Activated CD4-positive, CD25-positive, alpha-beta regulatory T cell treated with anti-CD3 and anti-CD28 coated beads, Interleukin-2, amount 50 U/mL, for 72 hours (primary cell): Measurements from ENCODE around the gene ZSWIM6.
A peak's percentile ranks its signal among the peaks of the same experiment; 100 is the strongest.
"Not testable (repeated sequence)": the region's sequence is repeated elsewhere in the genome, so short reads cannot be mapped to it uniquely, and the experiment has no call there.

Experiments used
- DNase-seq: peaks from one replicate; pipeline ENCODE4 v3.0.0; 2021

ZSWIM6 gene

GRCh38 chr5:61370506-61370905 is 38.4 kb downstream of the ZSWIM6 start:
- DNase-seq = no peak

DNA sequence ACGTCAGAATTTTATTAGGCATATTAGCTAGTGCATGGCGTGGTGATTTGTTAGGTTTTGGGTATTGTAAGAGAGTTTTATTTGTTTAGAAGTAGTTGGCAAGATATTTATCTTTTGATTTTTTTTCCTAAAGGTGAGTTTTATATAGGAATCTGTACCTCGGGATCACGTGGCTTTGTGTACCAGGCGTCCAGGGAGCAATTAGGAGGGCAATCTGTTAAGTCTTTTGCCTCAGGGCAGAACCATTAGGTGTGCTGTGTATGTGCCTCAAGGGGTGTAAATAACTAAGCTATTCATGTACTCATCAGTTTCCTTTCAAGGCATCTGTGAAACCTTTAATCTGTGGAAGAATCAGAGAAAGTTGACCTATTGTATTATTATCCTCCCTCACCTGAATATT is 39.4 kb downstream of the ZSWIM6 start:
- no peak for DNase-seq

DNA sequence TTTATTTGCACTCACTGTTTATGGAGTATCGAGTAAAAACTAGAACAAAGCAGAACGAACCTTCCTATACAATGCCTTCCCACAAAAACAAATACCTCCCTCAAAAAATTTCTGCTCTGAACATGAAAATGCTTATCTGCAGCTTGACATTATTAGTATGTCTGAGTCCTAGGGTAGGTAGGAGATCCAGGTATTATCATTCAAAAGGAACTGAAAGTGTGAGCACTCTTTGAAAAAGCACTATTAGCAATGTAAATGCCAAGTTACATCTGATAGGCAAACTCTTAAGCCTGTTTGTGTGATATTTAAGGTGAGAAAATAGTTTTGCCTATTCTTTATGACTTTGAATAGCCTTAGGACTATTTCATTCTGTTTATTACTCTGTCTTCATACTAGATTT is 47.6 kb downstream of the ZSWIM6 start:
- DNase-seq = no peak

DNA sequence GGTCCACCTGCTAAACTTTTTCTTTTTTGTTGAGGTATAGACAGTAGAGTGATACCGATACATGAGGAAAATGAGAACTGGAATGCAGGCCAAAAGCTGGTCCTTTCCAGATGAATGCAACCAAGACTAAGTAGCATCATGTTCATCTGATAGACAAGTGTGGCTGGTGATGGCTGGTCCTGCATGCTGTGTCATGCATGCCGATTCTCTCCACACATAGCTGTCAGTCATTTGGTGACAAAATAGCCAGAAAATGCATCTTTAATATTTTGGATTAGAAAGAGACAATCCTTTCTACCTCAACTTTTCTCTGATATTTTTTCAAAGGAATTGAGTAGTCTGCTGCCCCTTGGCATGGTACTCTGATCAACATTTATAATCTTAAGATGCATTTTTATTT is 49.9 kb downstream of the ZSWIM6 start:
- DNase-seq = no peak

- no peak for DNase-seq
Measured at GRCh38 chr5:61385627-61386026, 53.6 kb downstream of the ZSWIM6 start.

DNA sequence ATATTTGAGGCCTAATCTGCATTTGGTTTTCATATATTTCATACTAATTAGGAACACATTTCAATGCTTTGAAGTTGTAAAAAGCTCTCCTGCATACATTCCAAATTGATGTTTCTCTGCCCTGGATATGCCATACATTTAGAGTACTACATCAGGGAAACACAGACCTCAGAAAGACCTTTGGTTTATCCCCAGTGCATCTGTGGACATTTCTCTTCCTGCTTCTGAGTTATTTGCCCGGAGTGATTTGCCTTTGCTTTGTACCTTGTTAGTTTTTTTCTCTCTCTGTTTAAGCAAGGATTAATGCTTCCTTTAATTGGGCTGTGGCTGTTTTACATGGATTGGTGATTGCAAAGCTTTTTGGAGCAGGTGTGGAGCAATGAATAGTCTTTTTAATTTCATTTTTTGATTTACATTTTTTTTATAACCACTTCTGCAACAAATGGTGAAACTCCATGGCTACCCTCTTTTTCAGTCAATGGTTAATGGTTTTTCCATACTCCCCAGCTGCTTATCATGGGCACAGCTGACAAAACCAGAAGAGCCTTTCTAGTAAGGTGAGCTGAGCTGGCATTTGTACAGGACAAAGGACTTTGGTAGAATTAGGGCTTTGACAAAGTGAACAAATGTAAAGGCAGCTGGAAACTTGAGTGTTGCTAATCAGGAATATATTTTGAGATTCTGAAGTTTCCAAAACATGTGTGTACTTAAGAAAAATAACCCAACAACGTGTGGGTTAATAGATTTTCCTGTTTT is 54.2 kb downstream of the ZSWIM6 start:
- DNase-seq = no peak

- no peak for DNase-seq
Measured at GRCh38 chr5:61389609-61390008, 57.6 kb downstream of the ZSWIM6 start.

- no peak for DNase-seq
Measured at GRCh38 chr5:61394078-61394704, 62.1 kb downstream of the ZSWIM6 start.

DNA sequence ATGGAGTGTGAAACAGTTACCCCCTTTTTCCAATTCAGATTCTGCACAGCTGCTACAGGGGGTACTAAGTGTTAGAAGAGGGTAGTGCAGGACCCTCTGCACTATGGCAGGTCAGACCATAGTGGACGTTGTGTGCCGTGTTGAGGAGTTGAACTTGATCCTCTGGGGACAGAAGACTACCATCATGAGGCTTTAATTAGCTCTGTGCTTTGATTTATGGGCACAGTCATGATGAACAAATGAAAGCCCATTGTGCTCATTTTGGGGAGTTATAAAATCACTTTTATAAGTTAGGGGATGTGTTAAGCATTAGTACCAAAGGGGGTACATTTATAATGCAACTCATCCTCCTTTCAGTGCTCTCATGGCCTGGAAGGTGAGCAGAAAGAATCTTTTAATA is 62.7 kb downstream of the ZSWIM6 start:
- no peak for DNase-seq

- DNase-seq = no peak
Measured at GRCh38 chr5:61397238-61397637, 65.2 kb downstream of the ZSWIM6 start.

DNA sequence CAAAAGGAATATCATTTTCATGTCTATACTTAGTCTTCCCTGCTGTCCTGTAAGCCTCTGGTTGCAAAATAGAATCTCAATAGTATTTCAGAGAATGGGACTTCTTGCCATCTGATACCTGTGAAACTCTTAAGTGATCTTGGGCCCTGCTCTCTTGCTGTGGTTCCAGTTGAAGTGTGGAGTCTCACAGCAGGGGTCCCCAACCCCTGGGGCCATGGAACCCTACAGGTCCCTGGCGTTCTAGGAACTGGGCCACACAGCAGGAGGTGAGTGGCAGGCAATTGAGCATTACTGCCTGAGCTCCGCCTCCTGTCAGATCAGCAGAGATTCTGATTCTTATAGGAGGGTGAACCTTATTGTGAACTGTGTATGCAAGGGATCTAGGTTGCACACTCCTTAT is 65.9 kb downstream of the ZSWIM6 start:
- DNase-seq = no peak

DNA sequence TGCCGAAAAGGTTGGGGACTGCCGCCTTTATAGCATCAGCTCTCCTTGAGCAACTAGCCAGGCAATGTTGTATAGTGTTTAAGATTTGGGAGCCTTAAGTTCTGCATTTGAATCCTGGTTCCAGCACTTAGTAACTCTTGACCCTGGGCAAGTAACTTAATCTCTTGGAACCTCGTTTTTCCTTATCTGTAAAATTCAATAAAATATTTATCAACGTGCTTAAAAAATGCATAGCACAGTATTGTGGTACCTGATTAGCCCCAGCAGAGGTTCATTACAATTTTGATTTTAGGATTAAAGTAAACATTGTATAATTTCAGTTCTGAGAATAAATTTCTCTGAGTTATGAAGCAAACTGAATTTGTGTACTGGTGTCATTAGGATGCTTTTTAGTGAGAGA is 66.4 kb downstream of the ZSWIM6 start:
- DNase-seq = no peak

GRCh38 chr5:61399679-61400078 is 67.6 kb downstream of the ZSWIM6 start:
- no peak for DNase-seq

GRCh38 chr5:61401726-61402125 is 69.7 kb downstream of the ZSWIM6 start:
- no peak for DNase-seq

DNA sequence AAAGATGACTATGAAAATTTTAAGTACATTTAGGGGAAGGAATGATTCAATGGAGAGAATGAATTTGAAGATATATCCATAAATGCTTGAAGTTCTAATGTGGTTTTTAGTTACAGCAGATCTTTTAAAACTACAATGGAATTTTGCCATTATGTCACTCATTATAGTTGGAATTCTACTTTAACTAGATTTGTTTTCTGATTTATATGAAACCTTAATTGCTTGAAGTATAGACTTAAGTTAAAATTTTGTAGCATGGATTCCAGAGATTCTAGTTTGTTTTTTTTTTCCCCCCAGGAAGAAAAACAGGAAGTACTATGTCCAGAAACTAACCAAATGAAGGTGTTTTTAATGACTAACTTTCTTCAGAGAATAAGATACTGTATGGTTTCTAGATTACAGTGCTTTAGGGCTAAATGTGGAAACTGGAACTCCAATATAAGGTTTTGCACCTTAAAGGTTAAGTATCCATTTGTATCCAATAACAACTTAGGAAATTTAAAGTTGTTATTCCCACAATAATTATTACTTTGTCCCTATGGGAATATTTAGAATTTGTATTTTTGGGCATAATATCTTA is 70.3 kb downstream of the ZSWIM6 start:
- no peak for DNase-seq

DNA sequence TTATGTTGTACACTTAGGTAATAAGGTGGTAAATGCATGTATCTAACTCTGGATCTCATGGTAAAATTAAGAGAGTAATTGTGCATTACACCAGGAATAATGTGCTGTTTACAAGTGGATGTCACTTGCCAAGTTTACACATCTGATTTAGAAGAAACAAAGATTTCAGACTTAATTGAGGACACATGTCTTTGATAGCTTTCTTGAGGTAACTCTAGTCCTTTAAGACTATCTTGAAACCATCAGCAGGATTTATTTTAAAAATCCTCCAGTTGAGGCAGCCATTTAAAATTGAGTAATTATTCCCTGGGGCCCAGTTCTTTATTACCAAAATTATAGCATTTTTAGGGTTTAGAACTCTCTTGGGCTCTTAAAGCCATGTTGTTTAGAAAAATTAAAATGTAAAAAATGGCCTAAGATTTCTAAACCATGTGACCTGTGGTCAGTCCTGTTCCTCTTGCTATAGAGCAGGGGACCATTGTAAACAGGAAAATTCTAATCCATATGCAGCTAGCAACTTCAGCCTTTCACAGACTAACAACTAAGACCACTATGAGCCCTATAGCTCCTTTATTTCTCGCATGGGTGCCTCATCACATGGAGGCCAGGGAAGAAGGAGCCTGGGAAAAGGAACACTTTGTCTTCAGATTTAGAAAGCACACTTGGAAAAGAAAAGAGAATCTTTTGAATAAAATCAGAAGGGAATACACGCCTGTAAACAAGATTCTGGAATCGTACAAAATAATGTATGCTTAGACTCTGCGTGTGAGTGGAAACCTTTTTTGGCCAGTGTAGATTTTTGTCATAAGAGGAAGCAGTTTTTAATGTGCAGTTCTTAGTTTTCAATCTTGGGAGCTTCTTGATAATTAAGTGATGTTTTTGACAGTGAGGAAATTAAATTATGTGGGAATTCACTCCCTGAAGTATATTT is 71.2 kb downstream of the ZSWIM6 start:
- no peak for DNase-seq

GRCh38 chr5:61405511-61406295 is 73.6 kb downstream of the ZSWIM6 start:
- no peak for DNase-seq

DNA sequence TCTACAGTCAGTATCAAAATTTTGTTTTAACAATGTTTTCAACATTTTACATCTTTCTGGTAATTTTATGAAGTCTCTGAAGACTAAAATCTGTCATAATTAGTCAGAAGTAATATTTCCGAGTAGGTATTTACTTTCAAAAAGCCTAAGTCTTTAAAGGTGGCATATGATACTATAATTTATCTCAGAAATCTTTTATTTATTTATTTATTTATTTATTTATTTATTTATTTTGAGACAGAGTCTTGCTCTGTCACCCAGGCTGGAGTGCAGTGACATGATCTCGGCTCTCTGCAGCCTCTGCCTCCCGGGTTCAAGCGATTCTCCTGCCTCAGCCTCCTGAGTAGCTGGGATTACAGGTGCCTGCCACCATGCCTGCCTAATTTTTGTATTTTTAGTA is 74.4 kb downstream of the ZSWIM6 start:
- not testable (repeated sequence) for DNase-seq

- no peak for DNase-seq
Measured at GRCh38 chr5:61407706-61408270, 75.7 kb downstream of the ZSWIM6 start.

- peak; percentile 94 for DNase-seq
Measured at GRCh38 chr5:61408476-61409168, 76.6 kb downstream of the ZSWIM6 start.

GRCh38 chr5:61409568-61409967 is 77.5 kb downstream of the ZSWIM6 start:
- DNase-seq = no peak
